ENCODE data around the gene GRM4. TPM values are rescaled to one million over a fixed set of nuclear protein-coding genes. Genes with fewer than 3 reads are reported as not detected.

Gene GRM4
- total and polyA plus RNA-seq, 10 donors = 0.02 to 0.26 (median 0.09) TPM; not detected in 3

GRCh38 chr6:34144581-34145160 lies 1.2 kb downstream of the GRM4 start:
- H3K36me3 ChIP-seq = no peaks in the 10 kb centered on the region
- H3K27me3 ChIP-seq (replicated peaks in 1 of 7) = peaks cover 8 to 93% (median 67%) of the 10 kb centered on the region in 7 donors
- peaks cover 17 to 42% (median 34%) of the 10 kb centered on the region in 6 donors for H3K4me1 ChIP-seq
- 1 to 3% (median 2%) methylated on average over 15 to 58 of the region's 58 CpGs for WGBS, 5 donors
- peak; percentile 66 for DNase-seq
- no peaks in the 10 kb centered on the region for H3K9me3 ChIP-seq
- H3K27ac ChIP-seq = no peak overlapping the region
- H3K4me3 ChIP-seq = peak overlapping the region; percentile 6 to 67 (median 38)
- TF ChIP-seq POLR2A (IDR thresholded peaks at IDR 0.05) (no peak), CTCF (IDR thresholded peaks at IDR 0.05 in 8 of 11, conservative IDR thresholded peaks at IDR 0.05 in 3 of 11) (no peak), POLR2AphosphoS5 (IDR thresholded peaks at IDR 0.05) (no peak)
- intact Hi-C loops (cut with DNase I; ENCODE audit: low total_unique reads) = no loop called here

DNA sequence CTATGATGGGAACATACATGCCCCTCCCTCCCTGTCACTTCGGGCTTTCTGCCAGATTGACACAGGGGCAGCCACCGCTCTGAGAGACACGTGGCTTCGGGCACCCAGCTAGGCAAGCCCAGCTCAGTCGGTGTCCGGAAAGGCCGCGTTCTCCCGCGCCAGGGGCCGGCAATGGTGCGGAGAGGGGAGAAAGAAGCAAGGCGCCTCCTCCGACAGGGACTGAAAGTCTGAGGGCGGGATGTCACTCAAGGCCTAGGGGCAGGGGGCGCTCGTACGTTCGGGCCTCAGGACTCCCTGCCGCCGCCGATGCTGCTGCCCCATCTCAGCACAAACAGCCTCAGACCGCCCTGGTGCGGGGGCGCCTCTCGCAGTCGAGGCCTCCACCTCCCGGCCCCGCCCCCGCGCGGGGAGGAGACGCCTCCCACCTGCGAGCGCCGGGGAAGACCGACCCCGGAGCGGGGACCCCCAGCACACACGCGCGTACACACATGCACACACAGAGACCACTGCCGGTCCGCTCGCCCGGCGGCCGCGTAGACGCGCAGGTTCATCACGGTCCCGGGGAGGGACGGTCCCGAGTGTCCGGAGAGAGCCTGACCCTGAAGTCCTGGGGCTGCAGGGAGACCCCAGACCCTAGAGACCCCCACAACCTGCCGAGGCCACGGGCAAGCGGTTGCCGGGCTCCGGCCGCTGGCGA lies 1.9 kb downstream of the GRM4 start:
- intact Hi-C loops (cut with DNase I; ENCODE audit: low total_unique reads) = no loop called here
- Histone ChIP-seq H3K4me3 (peak overlapping the region in 7 of 8 donors; percentile 6 to 67 (median 39)), H3K27ac (no peak overlapping the region), H3K36me3 (no peaks in the 10 kb centered on the region), H3K27me3 (replicated peaks in 1 of 7) (peaks cover 8 to 93% (median 74%) of the 10 kb centered on the region in 7 donors), H3K4me1 (peaks cover 17 to 42% (median 34%) of the 10 kb centered on the region in 6 donors), H3K9me3 (no peaks in the 10 kb centered on the region)
- TF ChIP-seq POLR2AphosphoS5 (IDR thresholded peaks at IDR 0.05) (no peak), CTCF (IDR thresholded peaks at IDR 0.05 in 8 of 11, conservative IDR thresholded peaks at IDR 0.05 in 3 of 11) (peak in 1 of 11 experiments; percentile 14)
- DNase-seq = peak; percentile 79
- WGBS, 5 donors = 2 to 3% (median 2%) methylated on average over 29 to 63 of the region's 63 CpGs

DNA sequence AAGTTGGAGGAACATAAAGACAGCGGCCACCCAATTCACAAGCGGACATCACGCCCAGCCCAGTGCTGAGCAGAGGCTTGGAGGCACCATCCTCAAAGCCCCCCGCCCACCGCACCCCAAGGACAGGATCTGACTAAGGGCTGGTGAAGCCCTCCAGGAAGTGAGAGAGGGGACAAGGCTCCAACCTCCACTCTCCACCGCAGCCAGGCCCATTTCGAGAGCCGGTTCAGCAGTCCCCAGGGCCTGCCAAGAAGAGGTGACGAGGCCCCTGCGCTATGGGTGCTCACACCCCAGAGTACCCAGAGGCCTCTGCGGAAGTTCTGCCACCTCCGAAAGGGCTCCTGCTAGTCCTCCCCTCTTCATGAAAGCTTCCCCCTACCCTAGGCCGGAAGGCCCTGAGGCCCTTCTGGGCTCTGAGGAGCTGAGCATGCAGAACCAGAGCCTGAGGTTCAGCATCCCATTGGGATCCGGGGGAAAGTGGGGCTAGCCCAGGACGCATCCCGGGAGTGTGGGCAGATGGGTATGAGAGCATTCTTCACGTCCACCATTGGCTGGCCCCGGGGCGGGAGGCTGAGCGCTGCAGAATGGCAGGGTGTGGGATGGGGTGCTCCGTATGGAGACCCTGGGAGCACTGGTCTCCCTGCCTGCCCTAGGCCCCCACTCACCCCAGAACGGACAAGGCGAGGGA lies 2.5 kb downstream of the GRM4 start:
- Histone ChIP-seq H3K27ac (no peak overlapping the region), H3K4me1 (peaks cover 17 to 42% (median 34%) of the 10 kb centered on the region in 6 donors), H3K36me3 (no peaks in the 10 kb centered on the region), H3K4me3 (peak overlapping the region in 5 of 8 donors; percentile 37 to 67 (median 42)), H3K9me3 (no peaks in the 10 kb centered on the region), H3K27me3 (replicated peaks in 1 of 7) (peaks cover 8 to 93% (median 78%) of the 10 kb centered on the region in 7 donors)
- WGBS, 5 donors = 43 to 52% (median 45%) methylated on average over 8 to 23 of the region's 23 CpGs
- intact Hi-C loops (cut with DNase I; ENCODE audit: low total_unique reads) = no loop called here
- DNase-seq = peak; percentile 51
- TF ChIP-seq POLR2AphosphoS5 (IDR thresholded peaks at IDR 0.05) = no peak
- no peak for TF ChIP-seq CTCF (IDR thresholded peaks at IDR 0.05 in 8 of 11, conservative IDR thresholded peaks at IDR 0.05 in 3 of 11)
- no peak for TF ChIP-seq POLR2A (IDR thresholded peaks at IDR 0.05)
